Hepatocyte (in vitro differentiated cells): ENCODE results near the gene ESRP2. TPM values are rescaled to one million over a fixed set of nuclear protein-coding genes. Genes with fewer than 3 reads are reported as not detected.

Experiments used
- DNase-seq: peaks from one replicate; pipeline ENCODE4 v3.0.0-alpha.2; 2016; ENCODE audit warnings: low spot score
- H2AFZ ChIP-seq: fragments of 200-600 bp; sonication (generic); 2 replicates; pipeline ENCODE4 v1.6.0; 2016; ENCODE audit warnings: antibody characterized with exemption, mild to moderate bottlenecking
- H3K27ac ChIP-seq: fragments of 200-600 bp; sonication (generic); 2 replicates; pipeline ENCODE4 v1.5.1; 2016; ENCODE audit warnings: mild to moderate bottlenecking
- H3K27me3 ChIP-seq: fragments of 200-600 bp; sonication (generic); 2 replicates; pipeline ENCODE4 v1.6.1; 2016
- H3K36me3 ChIP-seq: fragments of 200-600 bp; sonication (generic); replicated peaks from 2 replicates; pipeline ENCODE4 v1.5.1; 2016; ENCODE audit warnings: low read depth; ENCODE audit not compliant: insufficient read depth
- H3K4me1 ChIP-seq: fragments of 200-600 bp; sonication (generic); 2 replicates; pipeline ENCODE4 v1.5.1; 2016; ENCODE audit warnings: mild to moderate bottlenecking, moderate library complexity; ENCODE audit not compliant: insufficient read depth
- H3K4me2 ChIP-seq: fragments of 200-600 bp; sonication (generic); 2 replicates; pipeline ENCODE4 v1.6.0; 2016
- H3K4me3 ChIP-seq: fragments of 200-600 bp; sonication (generic); 2 replicates; pipeline ENCODE4 v1.5.1; 2016; ENCODE audit warnings: mild to moderate bottlenecking
- H3K79me2 ChIP-seq: fragments of 200-600 bp; sonication (generic); 2 replicates; pipeline ENCODE4 v1.6.0; 2017; ENCODE audit warnings: mild to moderate bottlenecking
- H3K9me2 ChIP-seq: fragments of 200-600 bp; sonication (generic); replicated peaks from 2 replicates; pipeline ENCODE4 v1.6.0; 2017; ENCODE audit warnings: mild to moderate bottlenecking; ENCODE audit not compliant: insufficient read depth
- H3K9me3 ChIP-seq: fragments of 200-600 bp; sonication (generic); 2 replicates; pipeline ENCODE4 v1.5.1; 2016; ENCODE audit warnings: low read depth, mild to moderate bottlenecking
- H4K20me1 ChIP-seq: fragments of 200-600 bp; sonication (generic); 2 replicates; pipeline ENCODE4 v1.6.0; 2016; ENCODE audit warnings: mild to moderate bottlenecking; ENCODE audit not compliant: insufficient read depth, poor library complexity, severe bottlenecking
- CTCF ChIP-seq: fragments of 200-600 bp; sonication (generic); IDR thresholded peaks from 2 replicates; pipeline ENCODE4 v1.5.1; 2016; ENCODE audit warnings: antibody characterized with exemption, mild to moderate bottlenecking; ENCODE audit not compliant: poor library complexity
- EZH2 ChIP-seq: fragments of 200-600 bp; sonication (generic); IDR thresholded peaks from 2 replicates; pipeline ENCODE4 v1.6.1; 2016; ENCODE audit warnings: antibody characterized with exemption, mild to moderate bottlenecking, borderline replicate concordance
- EZH2phosphoT487 ChIP-seq: fragments of 200-600 bp; sonication (generic); IDR thresholded peaks from one replicate; pipeline ENCODE4 v1.6.1; 2018; ENCODE audit warnings: antibody characterized with exemption, mild to moderate bottlenecking, low read depth, moderate library complexity; ENCODE audit not compliant: unreplicated experiment, severe bottlenecking
- WGBS: methylation state at CpG from one replicate; pipeline ENCODE4 v1.1.6; 2016; ENCODE audit warnings: low lambda C conversion rate; ENCODE audit errors: missing lambda C conversion rate; 5-methylcytosine and 5-hydroxymethylcytosine counted together
- polyA plus RNA-seq: library from polyadenylated mRNA; unstranded; fragments of >200 nt; fragmentation: Nextera tagmentation; extraction: Ambion mirVana; gene quantifications from 2 replicates; pipeline ENCODE4 v1.2.1, GENCODE V29; 2016
- total RNA-seq: library from RNA; depleted of rRNA; stranded (reverse); fragments of >200 nt; gene quantifications from 2 replicates; pipeline ENCODE4 v1.2.3, GENCODE V29; 2014

The ESRP2 gene
- total and polyA plus RNA-seq, 2 experiments from 2014 or later = 39.5 to 52.4 TPM

- 58% methylated on average over 8 of the region's 8 CpGs for WGBS
- Histone ChIP-seq H3K4me2 (peak overlapping the region; percentile 85), H3K27ac (peak overlapping the region; percentile 100), H3K4me3 (no peak overlapping the region), H3K9me2 (no peaks in the 10 kb centered on the region), H3K79me2 (peaks cover 28% of the 10 kb centered on the region), H3K36me3 (no peaks in the 10 kb centered on the region), H3K9me3 (no peaks in the 10 kb centered on the region), H3K4me1 (peaks cover 22% of the 10 kb centered on the region), H2AFZ (no peak overlapping the region), H4K20me1 (peaks cover 9% of the 10 kb centered on the region), H3K27me3 (no peaks in the 10 kb centered on the region)
- TF ChIP-seq EZH2 (no peak), EZH2phosphoT487 (no peak), CTCF (no peak)
- DNase-seq = no peak
These were observed 2.1 kb downstream of the ESRP2 start for GRCh38 chr16:68233835-68234187.

- 88% methylated on average over 5 of the region's 5 CpGs for WGBS
- H3K9me2 ChIP-seq = no peaks in the 10 kb centered on the region
- peaks cover 28% of the 10 kb centered on the region for H3K4me1 ChIP-seq
- peaks cover 9% of the 10 kb centered on the region for H4K20me1 ChIP-seq
- H2AFZ ChIP-seq = no peak overlapping the region
- no peak overlapping the region for H3K4me3 ChIP-seq
- DNase-seq = no peak
- H3K4me2 ChIP-seq = peak overlapping the region; percentile 85
- no peak for TF ChIP-seq CTCF
- TF ChIP-seq EZH2phosphoT487 = no peak
- no peak for TF ChIP-seq EZH2
- H3K36me3 ChIP-seq = no peaks in the 10 kb centered on the region
- H3K9me3 ChIP-seq = no peaks in the 10 kb centered on the region
- H3K79me2 ChIP-seq = peaks cover 28% of the 10 kb centered on the region
- H3K27ac ChIP-seq = peak overlapping the region; percentile 100
- H3K27me3 ChIP-seq = no peaks in the 10 kb centered on the region
These were observed 2.7 kb downstream of the ESRP2 start for GRCh38 chr16:68233085-68233834.

- TF ChIP-seq CTCF = no peak
- no peak for TF ChIP-seq EZH2
- no peak for TF ChIP-seq EZH2phosphoT487
- Histone ChIP-seq H3K79me2 (peaks cover 28% of the 10 kb centered on the region), H2AFZ (no peak overlapping the region), H3K4me1 (peaks cover 32% of the 10 kb centered on the region), H3K4me3 (no peak overlapping the region), H3K9me2 (no peaks in the 10 kb centered on the region), H3K27ac (no peak overlapping the region), H3K27me3 (no peaks in the 10 kb centered on the region), H3K9me3 (no peaks in the 10 kb centered on the region), H3K4me2 (no peak overlapping the region), H4K20me1 (peaks cover 9% of the 10 kb centered on the region), H3K36me3 (no peaks in the 10 kb centered on the region)
- DNase-seq = no peak
- WGBS = 91% methylated on average over 16 of the region's 16 CpGs
These were observed 3.6 kb downstream of the ESRP2 start for GRCh38 chr16:68232335-68232734.
